Parathyroid adenoma (tissue), 2 donors: ENCODE results near the gene ACTRT3.

Experiments used
- H2AFZ ChIP-seq: fragments of 300-600 bp; sonication (generic); one replicate; pipeline ENCODE4 v1.7.0; 2017; ENCODE audit warnings: antibody characterized with exemption, mild to moderate bottlenecking
- H3K27ac ChIP-seq: fragments of 300-600 bp; sonication (generic); one replicate; pipeline ENCODE4 v1.7.0; 2017
- H3K27me3 ChIP-seq: fragments of 300-600 bp; sonication (generic); one replicate; pipeline ENCODE4 v1.7.0; 2017; ENCODE audit warnings: low read length; ENCODE audit not compliant: control insufficient read depth, insufficient read depth
- H3K36me3 ChIP-seq: fragments of 300-600 bp; sonication (generic); one replicate; pipeline ENCODE4 v1.7.0; 2017; ENCODE audit warnings: low read length; ENCODE audit not compliant: control insufficient read depth, insufficient read depth
- H3K4me1 ChIP-seq: fragments of 300-600 bp; sonication (generic); one replicate; pipeline ENCODE4 v1.7.0; 2017; ENCODE audit warnings: control low read depth
- H3K4me2 ChIP-seq: fragments of 300-600 bp; sonication (generic); one replicate; pipeline ENCODE4 v1.7.0; 2017; ENCODE audit warnings: low read length
- H3K4me3 ChIP-seq: fragments of 300-600 bp; sonication (generic); one replicate; pipeline ENCODE4 v1.7.0; 2017; ENCODE audit warnings: low read depth, low read length
- H3K79me2 ChIP-seq: fragments of 300-600 bp; sonication (generic); one replicate; pipeline ENCODE4 v1.7.0; 2017; ENCODE audit warnings: control low read depth
- H3K9ac ChIP-seq: fragments of 300-600 bp; sonication (generic); one replicate; pipeline ENCODE4 v1.7.0; 2017; ENCODE audit warnings: mild to moderate bottlenecking
- H3K9me3 ChIP-seq: fragments of 300-600 bp; sonication (generic); one replicate; pipeline ENCODE4 v1.7.0; 2017; ENCODE audit warnings: low read length; ENCODE audit not compliant: control insufficient read depth
- CTCF ChIP-seq: fragments of 300-600 bp; sonication (generic); IDR thresholded peaks from one replicate; pipeline ENCODE4 v1.7.0; 2017; ENCODE audit warnings: antibody characterized with exemption, mild to moderate bottlenecking
- donor health status: primary hyperparathyroidism.

ACTRT3 gene

GRCh38 chr3:169764312-169764881 is 5.0 kb downstream of the ACTRT3 start:
- TF ChIP-seq CTCF = no peak
- Histone ChIP-seq H3K27me3 (no peaks in the 10 kb centered on the region), H3K9me3 (no peaks in the 10 kb centered on the region), H3K4me1 (no peaks in the 10 kb centered on the region), H3K4me3 (peak overlapping the region; percentile 55), H3K36me3 (no peaks in the 10 kb centered on the region), H3K4me2 (peak overlapping the region; percentile 18), H2AFZ (peak overlapping the region; percentile 71), H3K9ac (no peak overlapping the region), H3K27ac (peak overlapping the region; percentile 80), H3K79me2 (no peaks in the 10 kb centered on the region)

GRCh38 chr3:169760479-169760878 is 8.9 kb downstream of the ACTRT3 start:
- Histone ChIP-seq H2AFZ (no peak overlapping the region), H3K36me3 (no peaks in the 10 kb centered on the region), H3K27ac (no peak overlapping the region), H3K27me3 (no peaks in the 10 kb centered on the region), H3K4me1 (no peaks in the 10 kb centered on the region), H3K79me2 (no peaks in the 10 kb centered on the region), H3K9ac (no peak overlapping the region), H3K4me3 (no peak overlapping the region), H3K4me2 (no peak overlapping the region), H3K9me3 (no peaks in the 10 kb centered on the region)
- no peak for TF ChIP-seq CTCF

GRCh38 chr3:169759256-169759655 is 10.1 kb downstream of the ACTRT3 start:
- TF ChIP-seq CTCF = no peak
- Histone ChIP-seq H3K4me1 (no peaks in the 10 kb centered on the region), H2AFZ (no peak overlapping the region), H3K79me2 (no peaks in the 10 kb centered on the region), H3K4me3 (no peak overlapping the region), H3K9me3 (no peaks in the 10 kb centered on the region), H3K27me3 (no peaks in the 10 kb centered on the region), H3K27ac (no peak overlapping the region), H3K4me2 (no peak overlapping the region), H3K36me3 (no peaks in the 10 kb centered on the region), H3K9ac (no peak overlapping the region)

GRCh38 chr3:169758359-169758994 is 10.9 kb downstream of the ACTRT3 start:
- no peak overlapping the region for H3K4me3 ChIP-seq
- H3K79me2 ChIP-seq = no peaks in the 10 kb centered on the region
- no peaks in the 10 kb centered on the region for H3K4me1 ChIP-seq
- no peak overlapping the region for H3K9ac ChIP-seq
- H3K27ac ChIP-seq = no peak overlapping the region
- H2AFZ ChIP-seq = no peak overlapping the region
- no peaks in the 10 kb centered on the region for H3K27me3 ChIP-seq
- no peak overlapping the region for H3K4me2 ChIP-seq
- H3K9me3 ChIP-seq = no peaks in the 10 kb centered on the region
- H3K36me3 ChIP-seq = no peaks in the 10 kb centered on the region
- no peak for TF ChIP-seq CTCF

- Histone ChIP-seq H3K4me3 (no peak overlapping the region), H3K27ac (no peak overlapping the region), H3K4me1 (no peaks in the 10 kb centered on the region), H3K79me2 (no peaks in the 10 kb centered on the region), H3K27me3 (no peaks in the 10 kb centered on the region), H2AFZ (no peak overlapping the region), H3K9me3 (no peaks in the 10 kb centered on the region), H3K9ac (no peak overlapping the region), H3K4me2 (no peak overlapping the region), H3K36me3 (no peaks in the 10 kb centered on the region)
- TF ChIP-seq CTCF = no peak
Measured at GRCh38 chr3:169755488-169755887, 13.9 kb downstream of the ACTRT3 start.
